Astrocyte of the spinal cord (primary cell): ENCODE data around the gene ATAD3B.
"Not testable (repeated sequence)": the region's sequence is repeated elsewhere in the genome, so short reads cannot be mapped to it uniquely, and the experiment has no call there.

Experiments
- DNase-seq: peaks from one replicate; pipeline ENCODE4 v3.0.0; 2011; ENCODE audit warnings: low read depth, low spot score
- H3K4me3 ChIP-seq: 2 replicates; pipeline ENCODE4 v1.5.1; 2011; ENCODE audit warnings: low read depth, mild to moderate bottlenecking, low read length, moderate library complexity
- in situ Hi-C: cut with HindIII; loops from 2 replicates; pipeline ENCODE4 v1.10.0; 2017; ENCODE audit warnings: low sequenced_read_pairs
- TF ChIP-seq, protein P1 (sequence below): IDR thresholded peaks from 2 replicates; pipeline ENCODE4 v1.5.1; 2012; ENCODE audit warnings: low read depth, mild to moderate bottlenecking, low read length, inconsistent platforms

The ATAD3B gene

DNA sequence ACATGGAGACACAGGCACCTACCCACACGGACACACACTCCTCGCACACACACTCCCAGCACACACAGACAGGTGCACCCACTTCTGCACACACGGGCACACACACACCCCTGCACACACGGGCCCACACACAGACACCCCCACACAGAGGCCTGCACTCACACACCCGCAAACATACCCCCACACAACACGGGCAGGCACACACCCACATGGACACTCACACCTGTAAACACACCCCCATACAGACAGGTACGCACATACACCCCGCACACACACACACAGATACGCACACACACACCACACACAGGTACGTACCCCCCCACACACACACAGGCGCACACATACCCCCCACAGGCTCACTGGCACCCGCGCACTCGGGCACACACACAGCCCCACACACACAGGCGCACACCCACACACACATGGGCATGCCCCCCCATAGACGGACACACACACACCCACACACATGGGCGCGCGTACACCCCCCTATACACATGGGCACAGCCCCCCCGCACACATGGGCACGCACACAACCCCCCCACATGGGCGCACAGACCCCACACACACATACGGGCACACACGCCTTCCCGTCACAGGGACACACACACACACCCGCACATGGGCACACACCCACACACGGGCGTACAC is 46.5 kb downstream of the ATAD3B start:
- no peak overlapping the region for H3K4me3 ChIP-seq
- no peak for DNase-seq
- in situ Hi-C loops, result no loop called here
- TF ChIP-seq, protein P1, sequence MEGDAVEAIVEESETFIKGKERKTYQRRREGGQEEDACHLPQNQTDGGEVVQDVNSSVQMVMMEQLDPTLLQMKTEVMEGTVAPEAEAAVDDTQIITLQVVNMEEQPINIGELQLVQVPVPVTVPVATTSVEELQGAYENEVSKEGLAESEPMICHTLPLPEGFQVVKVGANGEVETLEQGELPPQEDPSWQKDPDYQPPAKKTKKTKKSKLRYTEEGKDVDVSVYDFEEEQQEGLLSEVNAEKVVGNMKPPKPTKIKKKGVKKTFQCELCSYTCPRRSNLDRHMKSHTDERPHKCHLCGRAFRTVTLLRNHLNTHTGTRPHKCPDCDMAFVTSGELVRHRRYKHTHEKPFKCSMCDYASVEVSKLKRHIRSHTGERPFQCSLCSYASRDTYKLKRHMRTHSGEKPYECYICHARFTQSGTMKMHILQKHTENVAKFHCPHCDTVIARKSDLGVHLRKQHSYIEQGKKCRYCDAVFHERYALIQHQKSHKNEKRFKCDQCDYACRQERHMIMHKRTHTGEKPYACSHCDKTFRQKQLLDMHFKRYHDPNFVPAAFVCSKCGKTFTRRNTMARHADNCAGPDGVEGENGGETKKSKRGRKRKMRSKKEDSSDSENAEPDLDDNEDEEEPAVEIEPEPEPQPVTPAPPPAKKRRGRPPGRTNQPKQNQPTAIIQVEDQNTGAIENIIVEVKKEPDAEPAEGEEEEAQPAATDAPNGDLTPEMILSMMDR, result no peak

DNA sequence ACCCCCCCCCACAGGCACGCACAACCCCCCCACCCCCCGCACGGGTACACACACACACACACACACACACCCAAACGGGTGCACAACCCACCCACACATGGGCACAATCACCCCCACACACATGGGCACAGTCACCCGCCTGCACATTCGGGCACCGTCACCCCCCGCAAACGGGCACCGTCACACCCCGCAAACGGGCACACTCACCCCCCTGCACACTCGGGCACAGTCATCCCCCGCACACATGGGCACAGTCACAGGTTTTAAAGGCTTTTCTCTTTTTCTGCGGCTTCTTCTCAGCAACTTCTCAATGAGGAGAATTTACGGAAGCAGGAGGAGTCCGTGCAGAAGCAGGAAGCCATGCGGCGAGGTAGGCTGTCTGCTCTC is 47.0 kb downstream of the ATAD3B start:
- DNase-seq, H3K4me3 ChIP-seq, in situ Hi-C loops: not testable (repeated sequence)

DNA sequence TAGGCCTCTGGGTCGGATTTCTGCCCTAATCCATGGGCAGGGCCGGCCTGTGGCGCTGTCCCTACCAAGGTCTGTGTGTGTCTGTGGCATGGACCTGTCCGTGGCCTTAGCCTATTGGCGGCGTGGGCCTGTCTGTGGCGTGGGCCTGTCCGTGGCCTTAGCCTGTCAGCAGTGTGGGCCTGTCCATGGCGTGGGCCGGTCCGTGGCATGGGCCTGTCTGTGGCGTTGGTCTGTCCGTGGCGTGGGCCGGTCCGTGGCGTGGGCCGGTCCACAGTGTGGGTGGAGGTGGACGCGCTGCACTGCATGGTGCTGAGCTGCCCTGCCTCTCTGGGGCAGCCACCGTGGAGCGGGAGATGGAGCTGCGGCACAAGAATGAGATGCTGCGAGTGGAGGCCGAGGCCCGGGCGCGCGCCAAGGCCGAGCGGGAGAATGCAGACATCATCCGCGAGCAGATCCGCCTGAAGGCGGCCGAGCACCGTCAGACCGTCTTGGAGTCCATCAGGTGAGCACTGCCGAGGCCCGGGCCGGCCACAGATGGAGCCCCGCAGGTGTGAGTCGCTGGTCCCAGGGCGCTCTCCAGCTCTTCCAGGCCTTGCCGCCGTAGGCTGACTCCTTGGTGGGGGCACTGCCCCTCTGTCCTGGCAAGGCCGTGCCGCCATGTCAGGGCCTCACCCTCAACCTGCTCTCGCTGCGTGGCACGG is 48.4 kb downstream of the ATAD3B start:
- in situ Hi-C loops, DNase-seq, H3K4me3 ChIP-seq: not testable (repeated sequence)

DNA sequence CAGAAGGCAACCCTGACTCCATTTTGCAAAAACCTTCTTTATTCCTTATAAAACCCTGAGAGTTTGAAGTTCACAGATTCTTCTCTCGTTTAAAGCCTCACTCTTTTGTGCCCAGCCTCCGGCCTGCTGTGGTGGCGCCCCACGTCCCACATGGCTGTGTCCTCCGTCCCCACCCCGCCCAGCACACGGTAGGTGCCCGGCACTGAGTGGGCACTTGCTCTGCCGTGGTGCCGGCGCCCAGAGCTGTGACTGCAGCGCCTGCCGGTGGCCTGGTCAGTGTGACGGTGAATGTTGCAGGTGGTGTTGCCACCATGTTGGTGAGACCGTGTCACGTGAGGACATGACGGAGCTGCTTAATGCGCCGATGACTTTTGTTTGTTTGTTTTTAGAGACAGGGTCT is 49.8 kb downstream of the ATAD3B start:
- H3K4me3 ChIP-seq, result no peak overlapping the region
- TF ChIP-seq, protein P1, result no peak
- in situ Hi-C loops, result no loop called here
- DNase-seq, result no peak

DNA sequence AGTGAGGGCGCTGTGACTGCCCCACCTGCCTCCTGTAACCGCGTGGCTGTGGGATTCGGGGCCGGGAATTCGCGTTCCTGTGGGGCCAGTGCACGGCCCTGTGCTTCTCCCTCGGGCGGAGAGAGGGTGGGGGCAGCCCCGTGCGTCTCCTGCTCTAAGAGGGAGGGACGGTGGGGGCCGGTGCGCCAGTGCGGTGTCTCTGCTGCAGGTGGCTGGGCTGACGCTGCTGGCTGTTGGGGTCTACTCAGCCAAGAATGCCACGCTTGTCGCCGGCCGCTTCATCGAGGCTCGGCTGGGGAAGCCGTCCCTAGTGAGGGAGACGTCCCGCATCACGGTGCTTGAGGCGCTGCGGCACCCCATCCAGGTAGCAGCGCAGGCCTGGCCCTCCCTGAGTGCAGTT is 51.0 kb downstream of the ATAD3B start:
- H3K4me3 ChIP-seq, DNase-seq, in situ Hi-C loops: not testable (repeated sequence)

DNA sequence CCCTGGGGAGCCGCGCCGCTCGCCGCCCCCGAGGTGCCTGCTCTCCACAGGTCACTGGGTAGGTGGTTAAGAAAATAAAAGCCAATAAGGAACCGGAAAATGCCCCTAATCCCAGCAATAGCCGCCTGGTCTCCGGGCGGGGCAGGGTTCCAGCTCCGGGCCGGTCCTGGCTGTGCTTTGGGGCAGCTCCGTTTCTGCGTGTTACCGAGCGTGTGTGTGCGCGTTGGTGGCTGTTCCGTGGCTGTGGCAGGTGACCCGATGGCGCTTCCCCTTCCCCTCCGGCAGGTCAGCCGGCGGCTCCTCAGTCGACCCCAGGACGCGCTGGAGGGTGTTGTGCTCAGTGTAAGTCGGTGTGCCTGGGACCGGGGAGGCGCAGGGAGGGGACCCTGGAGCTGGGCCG is 51.7 kb downstream of the ATAD3B start:
- in situ Hi-C loops, DNase-seq, H3K4me3 ChIP-seq: not testable (repeated sequence)

DNA sequence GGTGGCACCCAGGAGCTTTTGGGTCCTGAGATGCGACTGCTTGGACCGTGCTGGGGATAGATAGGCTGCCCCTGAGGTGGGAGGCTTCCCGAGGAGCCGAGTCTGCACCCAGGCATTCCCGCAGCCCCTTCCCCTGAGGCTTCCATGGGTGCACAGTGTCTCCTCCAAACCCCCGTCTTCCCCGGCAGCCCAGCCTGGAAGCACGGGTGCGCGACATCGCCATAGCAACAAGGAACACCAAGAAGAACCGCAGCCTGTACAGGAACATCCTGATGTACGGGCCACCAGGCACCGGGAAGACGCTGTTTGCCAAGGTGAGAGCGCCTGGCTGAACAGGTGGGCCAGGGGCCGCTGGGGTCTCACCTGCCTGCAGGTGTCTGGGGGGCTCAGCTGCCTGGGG is 52.1 kb downstream of the ATAD3B start:
- DNase-seq, in situ Hi-C loops: not testable (repeated sequence)

DNA sequence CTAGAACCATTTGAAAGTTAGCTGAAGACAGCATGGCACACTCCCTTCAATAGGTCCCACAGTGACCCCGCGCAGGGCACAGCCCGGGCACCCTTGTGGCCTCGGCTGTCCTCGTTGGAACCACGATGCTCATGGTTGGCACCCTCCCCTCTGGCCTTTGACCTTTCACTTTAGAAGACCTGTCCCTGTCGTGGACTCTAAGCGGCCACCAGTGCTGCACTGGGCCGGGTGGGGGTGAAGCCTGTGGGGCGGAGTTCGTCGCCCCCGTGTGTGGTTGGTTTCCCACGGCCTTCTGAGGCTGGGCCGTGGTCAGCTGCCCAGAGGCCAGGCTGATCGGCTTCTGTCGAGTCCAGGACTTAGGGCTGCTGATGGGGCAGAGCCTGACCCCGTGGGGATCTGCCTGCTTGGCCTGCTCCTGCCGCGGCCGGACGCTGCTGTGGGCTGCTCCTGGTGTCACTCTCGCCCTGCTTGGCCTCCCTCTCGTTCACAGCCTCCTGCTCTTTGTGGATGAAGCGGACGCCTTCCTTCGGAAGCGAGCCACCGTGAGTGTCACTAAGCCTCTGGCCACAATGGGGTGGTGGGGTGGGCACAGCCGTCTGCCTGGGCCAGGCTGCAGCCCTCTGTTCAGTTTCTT is 53.3 kb downstream of the ATAD3B start:
- H3K4me3 ChIP-seq, DNase-seq, in situ Hi-C loops: not testable (repeated sequence)

More for the DNA sequence above, 52.1 kb downstream of the ATAD3B start:
- not testable (repeated sequence) for H3K4me3 ChIP-seq

DNA sequence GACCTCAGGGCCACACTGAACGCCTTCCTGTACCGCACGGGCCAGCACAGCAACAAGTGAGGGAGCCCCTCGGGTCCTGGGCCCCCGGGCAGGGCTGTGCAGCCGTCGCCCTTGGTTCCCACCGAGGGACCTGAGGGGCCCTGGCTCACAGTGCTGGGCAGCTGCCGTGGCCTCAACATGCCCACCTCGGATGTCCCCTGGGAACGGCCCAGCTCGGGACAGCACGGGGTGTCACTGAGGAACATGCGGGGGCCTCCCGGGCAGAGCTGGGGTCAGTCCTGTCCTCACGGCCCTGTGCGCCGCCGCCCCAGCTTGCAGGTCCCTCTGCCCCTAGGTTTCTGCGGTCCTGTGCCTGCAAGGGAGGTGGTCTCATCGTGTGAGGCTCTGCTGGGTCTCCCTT is 54.9 kb downstream of the ATAD3B start:
- in situ Hi-C loops, H3K4me3 ChIP-seq, DNase-seq: not testable (repeated sequence)

DNA sequence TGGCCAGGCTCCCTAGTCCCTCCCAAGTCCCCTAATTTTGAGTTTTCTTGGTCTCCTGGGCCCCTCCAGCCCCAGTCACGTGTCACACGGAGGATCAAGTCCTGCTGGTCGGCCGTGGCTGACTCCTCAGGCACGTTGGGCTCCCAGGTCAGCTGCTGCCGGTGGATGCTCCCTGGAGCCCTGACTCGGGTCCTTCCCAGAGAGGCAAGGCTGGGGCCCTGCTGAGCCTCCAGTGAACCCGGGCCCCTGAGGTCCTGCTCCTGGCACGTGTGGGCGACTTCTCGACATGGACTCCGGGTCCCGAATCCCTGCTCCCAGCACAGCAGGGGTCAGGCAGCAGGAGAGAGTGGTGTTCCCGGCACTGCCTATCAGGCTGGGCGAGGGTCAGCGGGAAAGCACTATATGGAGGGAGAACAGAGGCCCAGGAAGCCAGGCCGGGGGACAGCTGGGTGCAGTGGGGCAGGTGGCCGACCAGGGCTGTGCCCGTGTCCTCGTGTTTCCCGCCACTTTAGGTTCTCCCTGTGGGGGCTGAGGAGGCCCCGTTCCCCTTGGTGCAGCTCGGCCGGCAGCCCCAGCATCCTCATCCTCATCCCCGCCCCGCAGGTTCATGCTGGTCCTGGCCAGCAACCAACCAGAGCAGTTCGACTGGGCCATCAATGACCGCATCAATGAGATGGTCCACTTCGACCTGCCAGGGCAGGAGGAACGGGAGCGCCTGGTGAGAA is 55.7 kb downstream of the ATAD3B start:
- DNase-seq, result no peak
- in situ Hi-C loops, result no loop called here
- H3K4me3 ChIP-seq, result no peak overlapping the region
- TF ChIP-seq, protein P1, result no peak
